GM12801 (cell line): ENCODE results near the gene AP1M2.
A peak's percentile ranks its signal among the peaks of the same experiment; 100 is the strongest.

ENCODE experiments used
- CTCF ChIP-seq: IDR thresholded peaks from one replicate; pipeline ENCODE4 v1.5.1; 2011; ENCODE audit warnings: control low read depth; ENCODE audit not compliant: insufficient read length; ENCODE audit errors: extremely low read depth

Gene AP1M2

GRCh38 chr19:10593820-10594637 is 6.9 kb upstream of the AP1M2 start:
- no peak for TF ChIP-seq CTCF

- no peak for TF ChIP-seq CTCF
Observed at GRCh38 chr19:10593148-10593547, 6.0 kb upstream of the AP1M2 start.

GRCh38 chr19:10587839-10588150 is 683 bp upstream of the AP1M2 start:
- no peak for TF ChIP-seq CTCF

- no peak for TF ChIP-seq CTCF
Observed at GRCh38 chr19:10586396-10586795, 716 bp downstream of the AP1M2 start.

- TF ChIP-seq CTCF, result no peak
Observed at GRCh38 chr19:10583036-10583776, 3.9 kb downstream of the AP1M2 start.

- TF ChIP-seq CTCF, result no peak
Observed at GRCh38 chr19:10582091-10582490, 5.0 kb downstream of the AP1M2 start.

- peak; percentile 93 for TF ChIP-seq CTCF
Observed at GRCh38 chr19:10580979-10581631, 6.0 kb downstream of the AP1M2 start.
